HepG2 (cell line): ENCODE results near the gene EYA3. TPM values are rescaled to one million over a fixed set of nuclear protein-coding genes. Genes with fewer than 3 reads are reported as not detected.

ENCODE experiments used
- ATAC-seq: fragments of 200-7000 bp; cut with Tn5 transposase; 3 replicates; pipeline ENCODE4 v1.9.1; 2020; ENCODE audit warnings: mild to moderate bottlenecking, moderate library complexity
- BruUV-seq: library from RNA; stranded (reverse); fragments of 400-500 nt; replicated peaks from 2 replicates; lab custom pipeline; 2021; lab: Mats Ljungman, UMichigan
- CTCF ChIA-PET: fragments of 300-600 bp; formaldehyde crosslinking; extraction: SDS; loops from one replicate; lab custom pipeline; 2021; ENCODE audit warnings: low total read pairs, inconsistent platforms, low intra/inter-chr PET ratio; lab: Yijun Ruan, JAX
- POLR2A ChIA-PET: fragments of 350-600 bp; sonication (Branson Sonifier 250); formaldehyde crosslinking; loops from one replicate; lab custom pipeline; 2020; ENCODE audit warnings: antibody characterized with exemption, inconsistent platforms; lab: Yijun Ruan, JAX
- DNase-seq: peaks from one replicate; pipeline ENCODE4 v3.0.0-alpha.2; 2015; ENCODE audit warnings: low spot score
- FAIRE-seq: peaks from 3 replicates; lab custom pipeline; 2011; peaks lifted over from hg19 to GRCh38; lab: Jason Lieb, UNC
- H2AFZ ChIP-seq: one replicate; pipeline ENCODE4 v1.6.1; 2011; ENCODE audit warnings: low read length, inconsistent platforms
- H3K27ac ChIP-seq: fragments of 300-600 bp; 3 replicates; pipeline ENCODE4 v1.8.0; 2011; ENCODE audit warnings: mixed run types, mild to moderate bottlenecking, mixed read lengths, low read length, inconsistent platforms; ENCODE audit not compliant: insufficient read depth; ENCODE audit errors: extremely low read length
- H3K27me3 ChIP-seq, 2 experiments: fragments of 200-600 bp in 1 of 2; 2 replicates in 1 of 2; 3 replicates in 1 of 2; pipeline versions ENCODE4 v1.6.0 to v1.8.0; 2011; ENCODE audit warnings: low read length in 2 of 2, mild to moderate bottlenecking in 2 of 2, moderate library complexity in 2 of 2, inconsistent platforms in 1 of 2; ENCODE audit not compliant: insufficient read depth in 2 of 2, control insufficient read depth in 1 of 2
- H3K36me3 ChIP-seq, 2 experiments: fragments of 200-600 bp in 1 of 2; replicated peaks in 1 of 2; 2 replicates in 1 of 2; 3 replicates in 1 of 2; pipeline versions ENCODE4 v1.5.1 to v1.8.0; 2011; ENCODE audit warnings: low read length in 2 of 2, inconsistent platforms in 1 of 2; ENCODE audit not compliant: insufficient read depth in 2 of 2, control insufficient read depth in 1 of 2
- H3K4me1 ChIP-seq: 2 replicates; pipeline ENCODE4 v1.5.1; 2012; ENCODE audit warnings: low read length, inconsistent platforms; ENCODE audit not compliant: insufficient read depth
- H3K4me2 ChIP-seq: 2 replicates; pipeline ENCODE4 v1.6.0; 2011; ENCODE audit warnings: low read depth, low read length, inconsistent platforms
- H3K4me3 ChIP-seq, 3 experiments: fragments of 200-600 bp in 1 of 3; sonication (generic), shearing (Covaris generic) in 1 of 3; replicated peaks in 1 of 3; 2 replicates each; pipeline ENCODE4 v1.5.1; 2011 to 2016; ENCODE audit warnings: low read length in 3 of 3, inconsistent platforms in 2 of 3, low read depth in 2 of 3, mild to moderate bottlenecking in 2 of 3, control low read depth in 1 of 3, mixed read lengths in 1 of 3; ENCODE audit not compliant: insufficient read depth in 1 of 3
- H3K79me2 ChIP-seq: one replicate; pipeline ENCODE4 v1.6.1; 2011; ENCODE audit warnings: low read length, inconsistent platforms; ENCODE audit not compliant: insufficient read depth
- H3K9ac ChIP-seq: 2 replicates; pipeline ENCODE4 v1.6.0; 2011; ENCODE audit warnings: mild to moderate bottlenecking, low read depth, low read length, inconsistent platforms; ENCODE audit not compliant: insufficient read depth
- H3K9me3 ChIP-seq: 2 replicates; pipeline ENCODE4 v1.5.1; 2012; ENCODE audit warnings: mild to moderate bottlenecking, low read length
- H4K20me1 ChIP-seq: 2 replicates; pipeline ENCODE4 v1.6.0; 2011; ENCODE audit warnings: inconsistent platforms, mild to moderate bottlenecking, low read length, moderate library complexity; ENCODE audit not compliant: insufficient read depth
- CEBPG ChIP-seq: IDR thresholded peaks from 2 replicates; pipeline ENCODE4 v1.6.1; 2016
- CTCF ChIP-seq: sonication (generic); formaldehyde crosslinking; IDR thresholded peaks from 2 replicates; pipeline ENCODE4 v1.5.0; 2020; ENCODE audit warnings: mild to moderate bottlenecking, missing genetic modification reagents, moderate library complexity
- HOXA5 ChIP-seq: sonication (generic); formaldehyde crosslinking; IDR thresholded peaks from 2 replicates; pipeline ENCODE4 v1.4.0; 2020; ENCODE audit warnings: missing genetic modification reagents
- IRF1 ChIP-seq: sonication (generic); formaldehyde crosslinking; IDR thresholded peaks from 2 replicates; pipeline ENCODE4 v1.4.0; 2020; ENCODE audit warnings: low read depth, mild to moderate bottlenecking, missing genetic modification reagents
- MAZ ChIP-seq, 2 experiments: sonication (generic) in 1 of 2; formaldehyde crosslinking in 1 of 2; IDR thresholded peaks; 2 replicates each; pipeline versions ENCODE4 v1.5.0 to v1.6.1; 2012 to 2020; ENCODE audit warnings: low read depth in 2 of 2, mild to moderate bottlenecking in 2 of 2, borderline replicate concordance in 1 of 2, improper control_type of control experiment in 1 of 2, low read length in 1 of 2, missing genetic modification reagents in 1 of 2, moderate library complexity in 1 of 2
- NR2F2 ChIP-seq: IDR thresholded peaks from 2 replicates; pipeline ENCODE4 v1.6.1; 2012; ENCODE audit warnings: low read depth, inconsistent platforms, borderline replicate concordance
- PCBP1 ChIP-seq: fragments of 200-400 bp; formaldehyde crosslinking; IDR thresholded peaks from 2 replicates; pipeline ENCODE4 v1.6.1; 2017; ENCODE audit warnings: mild to moderate bottlenecking, low read depth, low read length, borderline replicate concordance
- PLRG1 ChIP-seq: fragments of 450-650 bp; conservative IDR thresholded peaks from 2 replicates; pipeline ENCODE4 v1.6.1; 2016
- SRF ChIP-seq: IDR thresholded peaks from 2 replicates; pipeline ENCODE4 v1.6.1; 2011; ENCODE audit warnings: mild to moderate bottlenecking, low read depth, low read length, moderate library complexity
- ZBED4 ChIP-seq: sonication (generic); formaldehyde crosslinking; IDR thresholded peaks from 2 replicates; pipeline ENCODE4 v1.4.0; 2020; ENCODE audit warnings: missing genetic modification reagents, borderline replicate concordance
- ZNF841 ChIP-seq: sonication (generic); formaldehyde crosslinking; IDR thresholded peaks from 2 replicates; pipeline ENCODE4 v1.8.1; 2023; ENCODE audit warnings: missing genetic modification reagents, borderline replicate concordance
- WGBS: methylation state at CpG from one replicate; pipeline ENCODE4 v1.1.6; 2017; ENCODE audit warnings: low lambda C conversion rate; 5-methylcytosine and 5-hydroxymethylcytosine counted together
- in situ Hi-C: cut with HindIII; loops from 2 replicates; pipeline ENCODE4 v1.10.0; 2017; ENCODE audit warnings: low pct_unique_long_range_greater_than_20kb; ENCODE audit not compliant: extremely low pct_ligation_motif_present
- intact Hi-C: fragments of 100-400 bp; cut with micrococcal nuclease; formaldehyde crosslinking; loops from one replicate; pipeline ENCODE4 v1.10.0; 2022; ENCODE audit not compliant: unreplicated experiment
- polyA plus RNA-seq, 8 experiments: library from polyadenylated mRNA; depleted of rRNA in 3 of 8; stranded (reverse) in 7 of 8; unstranded in 1 of 8; fragments of >200 nt; fragmentation: Illumina TruSeq in 4 of 8; extraction: Trizol in 4 of 8; gene quantifications; 2 replicates each; pipeline versions ENCODE4 v1.2.1 to v1.2.3, GENCODE V29; 2011 to 2016; ENCODE audit warnings: low read depth in 4 of 8, missing spikeins in 1 of 8, mixed read lengths in 1 of 8; ENCODE audit not compliant: insufficient read depth in 1 of 8
- total RNA-seq, 5 experiments: library from RNA; depleted of rRNA; stranded (reverse); fragments of >200 nt; fragmentation: Illumina TruSeq; extraction: Trizol; gene quantifications; 2 replicates each; pipeline ENCODE4 v1.2.3, GENCODE V29; 2016; ENCODE audit warnings: low read depth in 1 of 5
- TF ChIP-seq, protein P1 (sequence below): sonication (generic); formaldehyde crosslinking; IDR thresholded peaks from 2 replicates; pipeline ENCODE4 v1.4.0; 2020; ENCODE audit warnings: mild to moderate bottlenecking, missing genetic modification reagents, borderline replicate concordance

EYA3 gene
- total and polyA plus RNA-seq, 2 of the 13 experiments (the other 11 are each of a cell fraction or from before 2014, with no cell fraction given) = 13.9 to 19.7 TPM

DNA sequence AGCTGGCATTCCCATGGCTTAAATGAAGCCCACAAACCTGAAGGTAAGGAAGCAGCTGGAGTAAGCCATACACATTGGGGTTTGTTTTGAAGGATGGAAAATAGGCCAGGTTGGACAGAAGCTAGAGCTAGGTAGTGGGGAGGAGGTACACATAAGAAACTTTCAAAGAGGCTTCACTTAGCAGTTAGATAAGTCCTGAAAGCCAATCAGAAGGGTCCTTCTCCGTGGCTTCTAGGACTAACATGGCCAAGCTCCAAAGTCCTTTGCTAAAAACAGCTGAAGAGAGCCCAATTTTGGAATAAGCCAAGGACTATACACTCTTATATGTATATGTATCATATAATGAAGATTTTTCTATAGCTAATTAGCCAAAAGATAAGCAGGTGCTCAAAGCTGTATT, 1.8 kb downstream of the EYA3 start:
- Histone ChIP-seq H3K27ac (no peak overlapping the region), H3K9me3 (no peaks in the 10 kb centered on the region), H3K36me3 (no peaks in the 10 kb centered on the region), H3K79me2 (peaks cover 59% of the 10 kb centered on the region), H3K4me1 (peaks cover 47% of the 10 kb centered on the region), H3K4me3 (peak overlapping the region; percentile 79 to 98 (median 82); a peak in 5 of 6 replicates), H4K20me1 (peaks cover 3% of the 10 kb centered on the region; the same call in 1 of the 2 replicates), H3K4me2 (peak overlapping the region; percentile 97), H3K9ac (peak overlapping the region; percentile 91), H3K27me3 (no peaks in the 10 kb centered on the region; a peak in 1 of 5 replicates), H2AFZ (no peak overlapping the region)
- no TSS peak for BruUV-seq
- ChIA-PET POLR2A (interaction anchor here (2.1 to 2.5 kb wide), 2 partner anchors 9 to 11 kb away, joined by 8 to 17 read pairs; no protein-coding TSS in a partner anchor), CTCF (no interaction called here)
- in situ Hi-C loops = loop anchor here (25.0 kb wide), 1 partner anchor 276 kb away; the partner anchor contains the start of gene PHACTR4
- DNase-seq (no peak), ATAC-seq (no peak), FAIRE-seq (no peak)
- WGBS = 17% methylated on average over 1 of the region's 1 CpG
- intact Hi-C loops = no loop called here
- TF ChIP-seq CEBPG (CRISPR knock-in tag) (no peak), HOXA5 (CRISPR knock-in tag) (no peak), ZNF841 (CRISPR knock-in tag) (no peak), PLRG1 (no peak), CTCF (CRISPR knock-in tag) (no peak), ZBED4 (CRISPR knock-in tag) (no peak), PCBP1 (no peak), SRF (no peak), IRF1 (no peak), NR2F2 (no peak), MAZ (IDR thresholded peaks at IDR 0.05; ENCODE audit: borderline replicate concordance, low read depth, low read length) (no peak), MAZ (CRISPR knock-in tag; IDR thresholded peaks at IDR 0.05; ENCODE audit: low read depth) (no peak)
- TF ChIP-seq, protein P1, sequence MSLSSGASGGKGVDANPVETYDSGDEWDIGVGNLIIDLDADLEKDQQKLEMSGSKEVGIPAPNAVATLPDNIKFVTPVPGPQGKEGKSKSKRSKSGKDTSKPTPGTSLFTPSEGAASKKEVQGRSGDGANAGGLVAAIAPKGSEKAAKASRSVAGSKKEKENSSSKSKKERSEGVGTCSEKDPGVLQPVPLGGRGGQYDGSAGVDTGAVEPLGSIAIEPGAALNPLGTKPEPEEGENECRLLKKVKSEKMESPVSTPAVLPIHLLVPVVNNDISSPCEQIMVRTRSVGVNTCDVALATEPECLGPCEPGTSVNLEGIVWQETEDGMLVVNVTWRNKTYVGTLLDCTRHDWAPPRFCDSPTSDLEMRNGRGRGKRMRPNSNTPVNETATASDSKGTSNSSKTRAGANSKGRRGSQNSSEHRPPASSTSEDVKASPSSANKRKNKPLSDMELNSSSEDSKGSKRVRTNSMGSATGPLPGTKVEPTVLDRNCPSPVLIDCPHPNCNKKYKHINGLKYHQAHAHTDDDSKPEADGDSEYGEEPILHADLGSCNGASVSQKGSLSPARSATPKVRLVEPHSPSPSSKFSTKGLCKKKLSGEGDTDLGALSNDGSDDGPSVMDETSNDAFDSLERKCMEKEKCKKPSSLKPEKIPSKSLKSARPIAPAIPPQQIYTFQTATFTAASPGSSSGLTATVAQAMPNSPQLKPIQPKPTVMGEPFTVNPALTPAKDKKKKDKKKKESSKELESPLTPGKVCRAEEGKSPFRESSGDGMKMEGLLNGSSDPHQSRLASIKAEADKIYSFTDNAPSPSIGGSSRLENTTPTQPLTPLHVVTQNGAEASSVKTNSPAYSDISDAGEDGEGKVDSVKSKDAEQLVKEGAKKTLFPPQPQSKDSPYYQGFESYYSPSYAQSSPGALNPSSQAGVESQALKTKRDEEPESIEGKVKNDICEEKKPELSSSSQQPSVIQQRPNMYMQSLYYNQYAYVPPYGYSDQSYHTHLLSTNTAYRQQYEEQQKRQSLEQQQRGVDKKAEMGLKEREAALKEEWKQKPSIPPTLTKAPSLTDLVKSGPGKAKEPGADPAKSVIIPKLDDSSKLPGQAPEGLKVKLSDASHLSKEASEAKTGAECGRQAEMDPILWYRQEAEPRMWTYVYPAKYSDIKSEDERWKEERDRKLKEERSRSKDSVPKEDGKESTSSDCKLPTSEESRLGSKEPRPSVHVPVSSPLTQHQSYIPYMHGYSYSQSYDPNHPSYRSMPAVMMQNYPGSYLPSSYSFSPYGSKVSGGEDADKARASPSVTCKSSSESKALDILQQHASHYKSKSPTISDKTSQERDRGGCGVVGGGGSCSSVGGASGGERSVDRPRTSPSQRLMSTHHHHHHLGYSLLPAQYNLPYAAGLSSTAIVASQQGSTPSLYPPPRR (CRISPR knock-in tag) = no peak
